HL-60 (cell line): ENCODE measurements around the gene TRIO.

ENCODE experiments used
- CTCF ChIP-seq: IDR thresholded peaks from one replicate; pipeline ENCODE4 v1.5.1; 2011; ENCODE audit warnings: low read length, control low read depth, inconsistent platforms; ENCODE audit not compliant: insufficient read depth
- GABPA ChIP-seq: IDR thresholded peaks from 2 replicates; pipeline ENCODE4 v1.6.1; 2012; ENCODE audit warnings: low read depth
- REST ChIP-seq: IDR thresholded peaks from 2 replicates; pipeline ENCODE4 v1.6.1; 2012; ENCODE audit warnings: low read depth; ENCODE audit not compliant: insufficient replicate concordance
- SPI1 ChIP-seq: IDR thresholded peaks from 2 replicates; pipeline ENCODE4 v1.6.1; 2012; ENCODE audit warnings: low read depth, mild to moderate bottlenecking, borderline replicate concordance

GRCh38 chr5:14204011-14204670 is 61.0 kb downstream of the TRIO start:
- TF ChIP-seq CTCF (no peak), SPI1 (no peak), GABPA (no peak), REST (no peak)
